ENCODE measurements around the gene RTL5. TPM values are rescaled to one million over a fixed set of nuclear protein-coding genes. Genes with fewer than 3 reads are reported as not detected.
A peak's percentile ranks its signal among the peaks of the same experiment; 100 is the strongest.
"Not testable (repeated sequence)": the region's sequence is repeated elsewhere in the genome, so short reads cannot be mapped to it uniquely, and the experiment has no call there.

The RTL5 gene
- total RNA-seq: 1 to 10 TPM; 2.7 to 7.5 (median 4.8) TPM
- 1 to 10 TPM in 2 of 3 donors, under 1 TPM in 1; 0.46 to 1.8 (median 1.6) TPM for polyA plus RNA-seq

GRCh38 chrX:72131317-72132294 is at the start of gene RTL5:
Gene RTL5, minus strand, starts transcription at chrX:72131915.
- Histone ChIP-seq H3K9me3 (no peaks in the 10 kb centered on the region), H3K27ac (peak within 1 kb of the TSS; percentile 80 to 85 (median 83)), H3K27me3 (peaks cover 0 to 3% (median 0%) of the 10 kb centered on the region in 3 donors), H3K4me3 (peak within 1 kb of the TSS; percentile 43 to 60 (median 54)), H3K4me1 (peaks cover 0 to 27% (median 11%) of the 10 kb centered on the region in 4 donors), H3K36me3 (peaks cover 0 to 6% (median 0%) of the 10 kb centered on the region in 4 donors)
- 2% methylated on average over 106 of the region's 106 CpGs for WGBS, 2 donors
- DNase-seq: peak; percentile 97
- intact Hi-C loops (cut with DNase I): loop anchor here (2.0 kb wide), 1 partner anchor 49 kb away; the partner anchor contains the start of gene PIN4
- TF ChIP-seq EP300 (IDR thresholded peaks at IDR 0.05): no peak
- peak; percentile 7 to 67 (median 46) for TF ChIP-seq POLR2AphosphoS5 (IDR thresholded peaks at IDR 0.05)
- TF ChIP-seq POLR2A (IDR thresholded peaks at IDR 0.05): no peak
- TF ChIP-seq, protein P1, sequence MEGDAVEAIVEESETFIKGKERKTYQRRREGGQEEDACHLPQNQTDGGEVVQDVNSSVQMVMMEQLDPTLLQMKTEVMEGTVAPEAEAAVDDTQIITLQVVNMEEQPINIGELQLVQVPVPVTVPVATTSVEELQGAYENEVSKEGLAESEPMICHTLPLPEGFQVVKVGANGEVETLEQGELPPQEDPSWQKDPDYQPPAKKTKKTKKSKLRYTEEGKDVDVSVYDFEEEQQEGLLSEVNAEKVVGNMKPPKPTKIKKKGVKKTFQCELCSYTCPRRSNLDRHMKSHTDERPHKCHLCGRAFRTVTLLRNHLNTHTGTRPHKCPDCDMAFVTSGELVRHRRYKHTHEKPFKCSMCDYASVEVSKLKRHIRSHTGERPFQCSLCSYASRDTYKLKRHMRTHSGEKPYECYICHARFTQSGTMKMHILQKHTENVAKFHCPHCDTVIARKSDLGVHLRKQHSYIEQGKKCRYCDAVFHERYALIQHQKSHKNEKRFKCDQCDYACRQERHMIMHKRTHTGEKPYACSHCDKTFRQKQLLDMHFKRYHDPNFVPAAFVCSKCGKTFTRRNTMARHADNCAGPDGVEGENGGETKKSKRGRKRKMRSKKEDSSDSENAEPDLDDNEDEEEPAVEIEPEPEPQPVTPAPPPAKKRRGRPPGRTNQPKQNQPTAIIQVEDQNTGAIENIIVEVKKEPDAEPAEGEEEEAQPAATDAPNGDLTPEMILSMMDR (IDR thresholded peaks at IDR 0.05): no peak

DNA sequence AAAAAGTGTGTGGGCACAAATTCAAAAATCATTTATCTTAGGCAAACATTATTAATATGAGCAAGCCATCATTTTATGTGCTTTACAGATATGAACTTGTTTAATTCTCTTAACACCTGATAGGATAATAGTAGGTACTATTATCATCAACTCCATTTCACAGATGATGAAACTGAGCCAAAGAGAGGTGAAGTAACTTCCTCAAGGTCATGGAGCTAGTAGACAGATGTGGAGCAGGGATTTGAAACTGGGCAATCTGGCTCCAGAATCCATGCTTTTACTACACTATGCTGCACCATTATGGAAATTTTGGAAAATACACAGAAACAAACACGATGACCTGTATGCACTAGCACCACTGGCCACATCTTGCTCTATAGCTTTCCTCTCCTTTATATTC is 48.8 kb upstream of the RTL5 start:
- TF ChIP-seq POLR2A (IDR thresholded peaks at IDR 0.05) (no peak), EP300 (IDR thresholded peaks at IDR 0.05) (no peak), POLR2AphosphoS5 (IDR thresholded peaks at IDR 0.05) (no peak)
- TF ChIP-seq, protein P1 (IDR thresholded peaks at IDR 0.05): no peak
- no peaks in the 10 kb centered on the region for H3K27me3 ChIP-seq
- peak overlapping the region in 2 of 4 donors; percentile 63 to 70 for H3K4me3 ChIP-seq
- H3K4me1 ChIP-seq: peaks cover 0 to 20% (median 8%) of the 10 kb centered on the region in 4 donors
- intact Hi-C loops (cut with DNase I): loop anchor here (2.0 to 5.0 kb wide), 2 partner anchors 50 to 163 kb away; partner anchors contain the start of gene RTL5
- 5 to 23% methylated on average over 1 of the region's 1 CpG for WGBS, 2 donors
- H3K27ac ChIP-seq: peak overlapping the region; percentile 72 to 80 (median 78)
- DNase-seq: no peak
- H3K36me3 ChIP-seq: no peaks in the 10 kb centered on the region
- H3K9me3 ChIP-seq: no peaks in the 10 kb centered on the region

DNA sequence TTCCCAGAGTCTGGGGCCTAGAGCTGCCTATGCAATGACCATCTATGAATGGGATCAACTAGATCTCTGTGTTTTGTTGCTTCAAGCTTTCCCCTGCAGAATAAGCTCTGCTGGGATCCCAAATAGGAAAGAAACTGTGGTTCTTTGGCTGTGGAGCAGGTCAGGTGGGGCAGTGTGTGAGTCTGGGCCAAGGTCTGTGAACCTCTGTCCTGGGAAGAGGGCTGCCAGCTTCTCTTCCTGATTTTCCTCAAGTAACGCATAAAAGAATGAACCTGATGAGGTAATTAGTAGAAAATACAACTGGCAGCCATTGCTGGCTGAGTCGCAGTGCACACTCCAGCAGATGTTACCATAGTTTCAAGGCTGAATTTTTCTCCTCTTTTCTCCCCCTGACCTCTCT is 45.3 kb upstream of the RTL5 start:
- DNase-seq: no peak
- Histone ChIP-seq H3K4me3 (no peak overlapping the region), H3K36me3 (no peaks in the 10 kb centered on the region), H3K27me3 (no peaks in the 10 kb centered on the region), H3K9me3 (no peaks in the 10 kb centered on the region), H3K4me1 (peaks cover 0 to 4% (median 0%) of the 10 kb centered on the region in 4 donors), H3K27ac (no peak overlapping the region)
- WGBS, 2 donors: 92 to 94% methylated on average over 2 of the region's 2 CpGs
- TF ChIP-seq POLR2AphosphoS5 (IDR thresholded peaks at IDR 0.05) (no peak), POLR2A (IDR thresholded peaks at IDR 0.05) (no peak), EP300 (IDR thresholded peaks at IDR 0.05) (no peak)
- TF ChIP-seq, protein P1 (IDR thresholded peaks at IDR 0.05): no peak
- intact Hi-C loops (cut with DNase I): no loop called here

- H3K4me1 ChIP-seq; H3K27me3 ChIP-seq; H3K9me3 ChIP-seq; H3K36me3 ChIP-seq; DNase-seq; intact Hi-C loops (cut with DNase I); H3K4me3 ChIP-seq; H3K27ac ChIP-seq: not testable (repeated sequence)
- WGBS, 2 donors: 89 to 92% methylated on average over 3 to 4 of the region's 5 CpGs
Measured at GRCh38 chrX:72176289-72176688, 44.6 kb upstream of the RTL5 start.

Measured in sigmoid colon (tissue), 7 donors.